Measurements from ENCODE around the gene CMTR1. TPM values are rescaled to one million over a fixed set of nuclear protein-coding genes. Genes with fewer than 3 reads are reported as not detected.
A peak's percentile ranks its signal among the peaks of the same experiment; 100 is the strongest.

CMTR1 gene, protein sequence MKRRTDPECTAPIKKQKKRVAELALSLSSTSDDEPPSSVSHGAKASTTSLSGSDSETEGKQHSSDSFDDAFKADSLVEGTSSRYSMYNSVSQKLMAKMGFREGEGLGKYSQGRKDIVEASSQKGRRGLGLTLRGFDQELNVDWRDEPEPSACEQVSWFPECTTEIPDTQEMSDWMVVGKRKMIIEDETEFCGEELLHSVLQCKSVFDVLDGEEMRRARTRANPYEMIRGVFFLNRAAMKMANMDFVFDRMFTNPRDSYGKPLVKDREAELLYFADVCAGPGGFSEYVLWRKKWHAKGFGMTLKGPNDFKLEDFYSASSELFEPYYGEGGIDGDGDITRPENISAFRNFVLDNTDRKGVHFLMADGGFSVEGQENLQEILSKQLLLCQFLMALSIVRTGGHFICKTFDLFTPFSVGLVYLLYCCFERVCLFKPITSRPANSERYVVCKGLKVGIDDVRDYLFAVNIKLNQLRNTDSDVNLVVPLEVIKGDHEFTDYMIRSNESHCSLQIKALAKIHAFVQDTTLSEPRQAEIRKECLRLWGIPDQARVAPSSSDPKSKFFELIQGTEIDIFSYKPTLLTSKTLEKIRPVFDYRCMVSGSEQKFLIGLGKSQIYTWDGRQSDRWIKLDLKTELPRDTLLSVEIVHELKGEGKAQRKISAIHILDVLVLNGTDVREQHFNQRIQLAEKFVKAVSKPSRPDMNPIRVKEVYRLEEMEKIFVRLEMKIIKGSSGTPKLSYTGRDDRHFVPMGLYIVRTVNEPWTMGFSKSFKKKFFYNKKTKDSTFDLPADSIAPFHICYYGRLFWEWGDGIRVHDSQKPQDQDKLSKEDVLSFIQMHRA
- 37.8 and 53.0 TPM in 2 replicates for total RNA-seq (ENCODE audit: low replicate concordance)
- long read RNA-seq, full-length matches to known transcripts: 1 of 7 reads
- long read RNA-seq, partial matches to known transcripts: 1 of 7 reads
- long read RNA-seq, other reads (novel, unspliced or antisense): 5 of 7 reads

DNA sequence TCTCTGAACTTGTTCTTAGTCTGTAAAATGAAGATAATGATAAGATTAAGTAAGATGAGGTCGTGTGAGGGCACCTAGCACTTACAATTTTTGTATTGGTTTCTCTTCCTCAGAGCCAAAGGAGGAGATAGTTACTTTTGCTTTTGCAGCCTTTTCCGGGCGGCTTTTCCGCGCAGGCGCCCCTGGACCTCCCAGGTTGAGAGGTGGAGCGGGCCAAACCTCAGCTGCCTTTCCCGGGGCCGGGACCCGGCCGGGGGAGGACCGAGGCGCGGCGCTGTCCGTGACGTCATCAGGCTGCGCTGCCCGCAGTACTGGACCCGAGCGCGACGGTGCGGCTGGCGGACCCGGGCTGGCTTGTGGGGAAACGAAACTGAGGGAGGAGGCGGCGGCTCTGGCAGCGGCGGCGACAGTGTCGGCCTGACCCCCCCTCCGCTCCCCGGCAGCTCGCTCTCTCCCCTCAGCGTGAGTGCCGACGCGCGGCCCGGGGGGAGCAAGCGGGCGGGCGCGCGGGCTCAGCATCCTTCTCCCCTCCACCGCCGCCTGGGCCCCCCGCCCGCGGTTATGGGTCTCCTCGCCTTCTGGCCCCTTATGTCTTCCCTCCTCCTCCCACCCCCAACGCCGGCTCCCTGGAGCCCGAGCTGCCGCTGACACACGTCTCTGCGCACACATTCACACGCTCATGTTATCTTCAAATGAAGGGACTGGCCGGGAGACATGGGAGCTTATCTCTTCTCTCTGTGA lies at the start of gene CMTR1:
Gene CMTR1, plus strand, starts transcription at position 306 of the 741 bp plus-strand sequence. CDS start 2,409 bp downstream, outside the sequence.
- Mint-ChIP-seq H3K27me3 (peaks cover 6% of the 10 kb centered on the region), H3K4me1 (ENCODE audit: unreplicated experiment) (peaks cover 25% of the 10 kb centered on the region), H3K9me3 (no peaks in the 10 kb centered on the region), H3K27ac (peak within 1 kb of the TSS; percentile 85), H3K4me3 (peak within 1 kb of the TSS; percentile 93), H3K36me3 (peaks cover 10% of the 10 kb centered on the region)
- no peak for TF ChIP-seq CTCF (conservative IDR thresholded peaks at IDR 0.05)
- DNase-seq (ENCODE audit: extremely low spot score, unreplicated experiment): peak; percentile 97

GRCh38 chr6:37388578-37388977 lies 44.4 kb upstream of the CMTR1 start:
- DNase-seq (ENCODE audit: extremely low spot score, unreplicated experiment): no peak
- no peaks in the 10 kb centered on the region for H3K9me3 Mint-ChIP-seq
- H3K36me3 Mint-ChIP-seq: no peaks in the 10 kb centered on the region
- no peaks in the 10 kb centered on the region for H3K27me3 Mint-ChIP-seq
- no peaks in the 10 kb centered on the region for H3K4me1 Mint-ChIP-seq (ENCODE audit: unreplicated experiment)
- TF ChIP-seq CTCF (conservative IDR thresholded peaks at IDR 0.05): no peak
- H3K27ac Mint-ChIP-seq: no peak overlapping the region
- H3K4me3 Mint-ChIP-seq: no peak overlapping the region

- no peaks in the 10 kb centered on the region for H3K4me1 Mint-ChIP-seq (ENCODE audit: unreplicated experiment)
- H3K27me3 Mint-ChIP-seq: no peaks in the 10 kb centered on the region
- no peak overlapping the region for H3K27ac Mint-ChIP-seq
- no peak overlapping the region for H3K4me3 Mint-ChIP-seq
- no peak for DNase-seq (ENCODE audit: extremely low spot score, unreplicated experiment)
- no peak for TF ChIP-seq CTCF (conservative IDR thresholded peaks at IDR 0.05)
- H3K9me3 Mint-ChIP-seq: no peaks in the 10 kb centered on the region
- no peaks in the 10 kb centered on the region for H3K36me3 Mint-ChIP-seq
These were observed 43.2 kb upstream of the CMTR1 start for GRCh38 chr6:37389857-37390256.

DNA sequence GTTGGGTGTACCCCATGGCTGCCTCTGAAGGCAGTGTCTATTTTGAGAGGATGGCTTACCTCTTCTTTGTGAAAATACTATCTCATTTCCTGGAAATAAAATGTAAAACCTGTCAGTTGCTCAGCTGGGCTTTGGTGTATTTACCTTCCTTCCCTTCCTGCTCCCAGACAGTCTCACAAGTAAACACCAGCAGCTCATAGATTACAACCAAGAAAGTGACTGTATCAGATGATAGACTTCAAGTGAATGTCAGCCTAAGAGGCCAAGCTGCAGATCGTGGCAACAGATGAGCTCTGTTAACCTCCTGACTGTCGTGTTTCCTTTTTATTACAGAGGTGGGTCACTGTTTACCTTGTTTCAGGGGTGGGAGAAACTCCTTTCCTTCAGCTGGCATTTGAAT lies 41.9 kb upstream of the CMTR1 start:
- H3K9me3 Mint-ChIP-seq: no peaks in the 10 kb centered on the region
- no peak for TF ChIP-seq CTCF (conservative IDR thresholded peaks at IDR 0.05)
- DNase-seq (ENCODE audit: extremely low spot score, unreplicated experiment): no peak
- H3K27me3 Mint-ChIP-seq: no peaks in the 10 kb centered on the region
- H3K4me1 Mint-ChIP-seq (ENCODE audit: unreplicated experiment): no peaks in the 10 kb centered on the region
- no peak overlapping the region for H3K4me3 Mint-ChIP-seq
- no peak overlapping the region for H3K27ac Mint-ChIP-seq
- no peaks in the 10 kb centered on the region for H3K36me3 Mint-ChIP-seq

DNA sequence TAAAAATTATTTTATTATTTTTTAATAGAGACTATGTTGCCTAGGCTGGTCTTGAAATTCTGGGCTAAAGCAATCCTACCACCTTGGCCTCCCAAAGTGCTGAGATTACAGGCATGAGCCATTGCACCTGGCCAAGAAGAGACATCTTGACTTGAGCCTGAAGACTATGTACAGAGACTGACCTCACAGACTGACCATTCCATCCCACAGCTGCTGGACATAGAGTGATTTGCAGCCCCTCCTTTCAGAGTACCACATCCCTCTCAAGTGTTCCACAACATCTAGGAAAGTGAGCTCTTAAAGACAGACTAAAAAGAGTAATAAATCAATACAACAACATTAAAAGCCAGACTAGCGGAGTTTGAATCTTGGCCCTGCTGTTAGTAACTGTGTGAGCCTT lies 40.2 kb upstream of the CMTR1 start:
- H3K27ac Mint-ChIP-seq: no peak overlapping the region
- no peak for TF ChIP-seq CTCF (conservative IDR thresholded peaks at IDR 0.05)
- no peak for DNase-seq (ENCODE audit: extremely low spot score, unreplicated experiment)
- H3K4me3 Mint-ChIP-seq: no peak overlapping the region
- no peaks in the 10 kb centered on the region for H3K4me1 Mint-ChIP-seq (ENCODE audit: unreplicated experiment)
- H3K9me3 Mint-ChIP-seq: no peaks in the 10 kb centered on the region
- peaks cover 1% of the 10 kb centered on the region for H3K27me3 Mint-ChIP-seq
- no peaks in the 10 kb centered on the region for H3K36me3 Mint-ChIP-seq

Data from type B pancreatic cell (in vitro differentiated cells).